ENCODE data around the gene NRCAM.
"Not testable (repeated sequence)": the region's sequence is repeated elsewhere in the genome, so short reads cannot be mapped to it uniquely, and the experiment has no call there.

Gene NRCAM

DNA sequence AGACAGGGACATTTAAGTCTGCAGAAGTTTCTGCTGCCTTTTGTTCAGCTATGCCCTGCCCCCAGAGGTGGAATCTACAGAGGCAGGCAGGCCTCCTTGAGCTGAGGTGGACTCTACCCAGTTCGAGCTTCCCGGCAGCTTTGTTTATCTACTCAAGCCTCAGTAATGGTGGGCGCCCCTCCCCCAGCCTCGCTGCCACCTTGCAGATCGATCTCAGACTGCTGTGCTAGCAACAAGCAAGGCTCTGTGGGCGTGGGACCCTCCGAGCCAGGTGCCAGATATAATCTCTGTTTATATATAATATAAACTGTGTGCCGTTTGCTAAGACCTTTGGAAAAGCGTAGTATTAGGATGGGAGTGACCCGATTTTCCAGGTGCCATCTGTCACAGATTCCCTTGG, 63.1 kb downstream of the NRCAM start:
- not testable (repeated sequence) for DNase-seq

DNA sequence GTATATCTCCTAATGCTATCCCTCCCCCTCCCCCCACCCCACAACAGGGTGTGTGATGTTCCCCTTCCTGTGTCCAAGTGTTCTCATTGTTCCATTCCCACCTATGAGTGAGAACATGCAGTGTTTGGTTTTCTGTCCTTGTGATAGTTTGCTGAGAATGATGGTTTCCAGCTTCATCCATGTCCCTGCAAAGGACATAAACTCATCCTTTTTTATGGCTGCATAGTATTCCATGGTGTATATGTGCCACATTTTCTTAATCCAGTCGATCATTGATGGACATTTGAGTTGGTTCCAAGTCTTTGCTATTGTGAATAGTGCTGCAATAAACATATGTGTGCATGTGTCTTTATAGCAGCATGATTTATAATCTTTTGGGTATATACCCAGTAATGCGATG, 68.5 kb downstream of the NRCAM start:
- DNase-seq, result not testable (repeated sequence)

DNA sequence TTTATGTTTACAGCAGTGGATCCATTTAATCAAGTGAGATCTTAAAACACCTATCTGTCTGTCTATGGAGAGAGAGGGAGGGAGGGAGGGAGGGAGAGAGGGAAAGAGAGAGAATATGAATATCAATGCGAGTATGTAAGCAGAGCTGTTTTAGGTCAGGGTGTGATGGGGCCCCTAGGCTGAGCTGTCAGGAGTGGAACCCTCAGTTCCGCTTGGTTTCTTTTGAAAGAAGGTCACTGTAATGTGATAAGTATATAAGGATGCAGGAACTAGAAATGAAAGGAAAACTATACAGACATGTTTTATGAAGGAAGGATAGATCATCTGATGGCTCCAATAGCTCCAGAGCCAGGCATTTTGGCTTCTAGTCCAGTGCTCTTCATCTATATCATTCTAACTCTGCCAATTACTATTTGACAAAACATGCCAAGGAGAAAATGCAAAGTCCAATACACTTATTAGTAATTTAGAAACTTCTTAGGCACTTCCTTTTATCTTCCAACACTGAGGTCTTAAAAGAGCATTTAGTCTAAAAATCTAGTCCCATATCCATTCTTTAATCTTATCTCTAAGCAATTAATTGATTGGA, 70.3 kb downstream of the NRCAM start:
- DNase-seq, result no peak

DNA sequence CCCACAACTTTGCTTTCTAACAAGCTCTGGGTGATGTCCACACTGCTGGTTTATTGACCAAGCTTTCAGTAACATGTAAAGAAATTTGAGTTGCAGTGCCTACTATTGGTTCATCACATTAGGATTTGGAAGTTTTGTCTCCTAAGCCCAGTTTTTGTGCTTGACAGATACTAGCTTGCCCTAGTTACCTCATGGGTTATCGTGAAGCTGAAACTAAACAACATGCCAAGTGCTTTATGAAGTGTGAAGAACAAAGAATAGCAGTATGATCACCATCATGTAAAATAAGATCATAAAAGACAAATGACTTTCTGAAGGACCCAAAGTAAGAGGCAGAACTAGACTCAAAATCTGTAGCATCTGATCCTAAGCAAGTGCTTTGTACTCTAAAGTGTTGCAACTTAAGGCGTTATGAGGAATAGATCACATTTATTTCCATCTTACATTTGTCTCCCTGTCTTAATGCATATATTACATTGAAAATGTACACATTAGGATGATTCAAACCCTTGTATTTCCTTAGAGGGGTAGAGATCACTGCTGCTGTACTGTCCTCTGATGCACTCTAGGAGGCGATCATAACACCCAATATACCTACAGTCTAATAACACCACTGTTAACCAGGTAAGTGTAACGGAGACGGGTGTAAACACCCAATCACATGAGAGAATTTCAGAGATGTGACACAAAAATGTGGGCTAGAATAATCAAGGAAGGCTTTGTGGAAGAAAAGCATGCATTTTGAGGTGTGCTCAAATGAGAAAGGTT, 71.3 kb downstream of the NRCAM start:
- no peak for DNase-seq

DNA sequence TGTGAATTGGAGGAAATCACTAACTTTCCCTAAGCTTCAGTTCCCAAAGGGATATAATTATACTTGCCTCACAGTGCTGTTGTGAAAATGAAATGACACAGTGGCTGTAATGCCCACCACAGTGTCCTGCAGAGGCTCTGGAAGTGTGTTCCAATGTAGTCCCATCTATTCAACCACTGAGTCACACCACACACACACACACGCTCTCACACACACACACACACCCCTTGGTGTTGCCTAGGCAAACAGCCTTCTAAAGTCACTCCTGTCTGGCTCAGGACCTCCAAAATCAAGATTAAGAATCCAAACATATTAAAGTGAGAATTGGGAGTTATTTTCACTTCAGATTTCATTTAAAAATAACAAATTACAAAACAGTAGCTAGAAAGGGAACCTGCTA, 73.3 kb downstream of the NRCAM start:
- DNase-seq, result peak; percentile 73

DNA sequence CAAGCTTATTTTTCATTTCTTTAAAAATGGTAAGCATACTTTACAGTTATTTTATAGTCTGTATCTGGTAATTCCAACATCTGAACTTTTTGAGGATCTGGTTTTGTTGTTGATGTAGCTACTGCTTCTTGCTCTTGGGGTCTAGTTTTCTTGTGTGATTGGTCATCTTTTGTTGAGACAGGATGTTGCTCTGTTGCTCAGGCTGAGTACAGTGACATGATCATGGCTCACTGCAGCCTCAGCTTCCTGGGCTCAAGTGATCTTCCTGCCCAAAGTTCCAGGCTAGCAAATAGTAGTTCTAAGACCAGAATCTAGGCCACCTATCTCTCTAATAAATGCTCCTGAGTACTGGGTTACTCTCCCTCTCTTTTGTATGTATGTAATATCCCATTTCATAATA, 75.7 kb downstream of the NRCAM start:
- DNase-seq, result no peak

DNA sequence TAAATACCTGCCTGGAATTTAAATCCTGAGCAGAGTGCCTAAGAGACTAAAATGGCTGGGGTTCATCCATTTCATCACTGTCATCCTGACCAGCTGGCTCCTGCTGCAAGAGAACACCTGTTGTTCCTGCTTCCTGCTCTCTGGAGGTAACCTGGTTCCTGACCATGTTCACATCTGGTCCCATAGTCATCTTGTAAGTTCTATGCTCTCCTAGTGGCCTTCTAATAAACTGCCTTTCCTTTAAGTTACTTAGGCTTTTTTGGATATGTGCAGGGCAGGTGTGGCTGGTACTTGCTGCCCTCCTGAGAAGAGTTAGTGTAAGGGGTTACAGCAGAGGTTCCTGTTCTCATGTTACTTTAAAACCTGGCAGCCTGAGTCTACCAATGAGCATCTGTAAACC, 80.0 kb downstream of the NRCAM start:
- no peak for DNase-seq

DNA sequence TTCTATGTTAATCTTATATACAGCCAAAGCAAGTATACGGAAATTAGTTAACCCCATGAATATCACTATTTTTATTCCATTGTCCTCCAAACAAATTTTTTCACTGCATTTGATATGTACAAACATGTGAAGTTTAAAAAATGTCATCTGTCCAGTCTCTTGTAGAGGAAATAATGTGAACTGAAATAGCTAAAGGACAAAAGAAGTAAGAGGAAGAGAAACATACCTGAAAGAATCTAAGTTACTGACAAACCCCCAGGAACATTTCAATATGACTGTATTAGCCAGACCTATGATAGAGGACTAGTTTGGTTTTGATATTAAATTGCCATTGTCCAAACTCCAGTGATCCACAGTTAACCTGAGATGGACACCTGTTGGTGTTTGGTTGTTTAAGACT, 80.6 kb downstream of the NRCAM start:
- no peak for DNase-seq

DNA sequence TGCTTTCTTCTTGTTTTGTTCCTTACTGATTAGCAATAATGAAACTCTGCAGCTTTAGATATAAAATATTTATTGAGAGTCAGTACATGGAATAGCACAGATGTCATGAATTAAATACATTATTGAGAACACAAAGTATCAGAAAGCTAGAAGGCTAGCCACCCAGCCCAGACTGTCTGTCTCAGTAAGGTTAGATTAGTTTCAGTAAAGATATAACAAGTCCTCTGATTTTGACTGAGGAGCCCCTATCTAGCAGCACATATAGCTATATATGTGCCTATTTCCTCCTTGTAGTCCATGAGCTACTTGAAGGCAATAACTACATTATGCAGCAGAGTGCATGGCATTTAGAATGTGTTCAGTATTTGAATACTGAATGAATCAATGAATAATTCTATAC, 81.3 kb downstream of the NRCAM start:
- no peak for DNase-seq

DNA sequence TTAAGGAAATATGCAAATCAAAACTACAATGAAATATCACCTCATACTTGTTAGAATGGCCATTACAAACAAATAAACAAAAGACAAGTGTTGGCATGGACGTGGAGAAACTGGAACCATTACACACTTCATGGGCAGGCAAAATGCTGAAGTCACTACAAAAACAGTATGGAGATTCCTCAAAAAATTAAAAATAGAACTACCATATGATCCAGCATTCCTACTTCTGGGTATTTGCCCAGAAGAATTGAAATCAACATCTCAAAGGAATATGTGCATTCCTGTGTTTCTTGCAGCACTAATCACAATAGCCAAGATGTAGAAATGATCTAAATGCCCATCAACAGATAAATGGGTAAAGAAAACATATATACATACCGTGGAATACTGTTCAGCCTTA, 83.6 kb downstream of the NRCAM start:
- no peak for DNase-seq

DNA sequence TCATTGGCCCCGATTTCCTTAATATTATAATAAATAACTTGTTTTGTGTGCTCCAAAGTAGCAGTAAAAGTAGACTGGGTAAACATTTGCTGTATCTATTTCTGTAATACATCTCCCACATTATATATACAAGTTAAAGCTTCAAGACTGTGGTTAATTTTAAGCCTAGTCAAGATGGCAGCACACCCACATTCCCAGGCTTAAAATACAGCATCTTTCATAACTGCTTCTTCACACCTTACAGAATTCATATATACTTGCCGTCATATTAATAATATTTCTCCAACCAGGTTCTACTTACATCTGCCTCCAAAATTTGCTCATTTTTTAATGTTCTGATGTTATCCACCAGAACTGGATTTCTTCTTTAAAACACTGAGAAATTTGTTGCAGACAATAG, 85.6 kb downstream of the NRCAM start:
- no peak for DNase-seq

DNA sequence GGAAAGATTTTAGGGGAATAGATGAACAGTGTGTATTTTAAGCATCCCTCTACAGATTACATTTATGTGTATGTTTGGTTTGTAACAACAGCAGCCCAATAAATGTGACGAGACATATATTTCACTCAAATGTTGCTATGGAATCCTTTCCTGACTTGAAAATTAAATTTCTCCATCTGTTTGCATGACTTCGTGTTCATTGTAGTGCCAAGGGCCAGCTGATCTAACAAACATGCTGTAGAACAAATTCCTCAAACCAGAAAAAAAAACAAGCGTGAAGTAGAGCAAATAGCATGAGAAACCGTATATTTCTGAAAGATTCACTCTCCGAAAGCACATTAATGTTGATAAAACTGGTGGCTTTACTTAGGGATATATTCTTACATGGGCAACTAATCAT, 87.8 kb downstream of the NRCAM start:
- no peak for DNase-seq

DNA sequence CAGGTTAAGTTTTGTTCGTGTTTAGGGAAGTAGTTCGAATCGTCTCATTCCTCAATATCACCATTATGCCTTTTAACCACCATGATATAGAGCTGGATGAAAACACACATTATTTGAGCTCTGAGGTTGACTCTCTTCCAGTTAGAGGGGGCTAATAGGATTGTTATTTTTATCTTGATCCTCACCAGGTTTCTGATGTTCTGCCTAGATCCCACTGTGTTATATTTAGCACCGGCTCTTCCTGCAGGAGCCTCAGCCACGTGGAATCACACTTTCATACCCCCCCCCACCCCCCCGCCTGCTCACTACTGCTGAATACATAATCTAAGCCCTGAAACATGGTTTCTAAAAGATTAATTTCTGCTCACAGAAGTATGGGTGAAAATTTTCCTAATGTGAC, 88.3 kb downstream of the NRCAM start:
- DNase-seq, result no peak

DNA sequence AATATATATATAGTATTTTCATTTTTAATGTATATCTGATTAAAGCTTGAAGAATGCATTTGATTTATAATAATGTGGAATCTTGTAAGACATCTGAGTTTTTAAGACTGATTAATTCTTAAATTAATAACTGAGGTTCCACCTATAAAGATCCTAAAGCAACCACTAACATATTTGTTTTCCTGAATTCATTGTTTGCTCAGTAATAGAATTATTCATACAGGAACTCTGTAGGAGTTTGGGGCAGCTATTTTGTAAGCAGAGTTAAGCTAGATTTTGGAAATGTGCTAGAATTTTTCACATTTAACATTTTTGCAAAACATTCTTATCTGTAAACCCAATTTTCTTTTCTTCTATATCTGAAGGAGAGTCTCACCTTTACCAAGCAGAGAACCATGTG, 88.9 kb downstream of the NRCAM start:
- DNase-seq, result no peak

DNA sequence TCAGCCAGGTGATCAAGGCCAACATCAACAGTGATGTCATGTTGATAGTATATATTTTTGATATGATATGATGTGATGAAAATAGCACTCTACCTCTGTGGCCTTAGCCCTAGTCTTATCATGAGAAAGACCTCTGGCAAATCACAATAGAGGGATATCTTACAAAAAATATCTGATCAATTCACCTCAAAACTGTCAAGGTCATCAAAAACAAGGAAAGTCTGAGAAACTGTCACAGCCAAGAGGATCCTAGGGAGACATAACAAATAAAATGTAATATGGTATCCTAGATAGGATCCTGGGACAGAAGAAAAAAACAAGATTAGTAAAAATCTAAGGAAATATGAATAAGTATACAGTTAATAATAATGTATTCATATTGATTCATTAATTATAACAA, 92.6 kb downstream of the NRCAM start:
- DNase-seq, result no peak

DNA sequence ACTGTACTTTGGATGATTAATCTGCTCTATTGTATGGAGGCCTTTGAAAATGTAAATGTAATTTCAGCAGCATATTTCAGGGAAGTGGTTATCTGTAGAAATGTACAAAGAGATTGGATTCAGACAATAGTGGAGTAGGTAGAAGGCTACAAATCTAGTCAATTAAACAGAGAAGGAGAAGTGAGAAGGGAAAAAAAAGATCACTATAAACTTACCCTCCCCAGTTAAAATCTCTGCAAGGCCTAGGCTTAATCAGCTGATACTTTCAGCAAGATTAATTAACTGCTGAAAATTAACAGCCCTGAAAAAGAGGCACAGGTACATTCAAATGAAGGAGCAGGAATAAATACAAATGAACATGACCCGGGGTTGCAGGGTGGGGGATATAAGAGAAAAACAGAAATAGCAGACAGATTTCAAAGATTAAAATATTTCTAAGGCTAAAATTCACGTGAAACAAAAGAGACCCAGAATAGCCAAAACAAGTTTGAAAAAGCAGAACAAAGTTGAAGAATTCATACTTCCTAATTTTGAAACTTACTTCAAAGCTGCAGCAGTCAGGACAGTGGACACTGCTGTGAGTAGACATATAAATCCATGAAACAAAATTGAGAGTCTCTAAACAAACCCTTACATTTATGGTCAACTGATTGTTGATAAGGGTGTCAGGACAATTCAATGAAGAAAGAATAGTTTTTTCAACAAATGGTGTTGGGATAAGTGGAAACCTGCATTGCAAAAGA, 96.0 kb downstream of the NRCAM start:
- DNase-seq, result no peak

DNA sequence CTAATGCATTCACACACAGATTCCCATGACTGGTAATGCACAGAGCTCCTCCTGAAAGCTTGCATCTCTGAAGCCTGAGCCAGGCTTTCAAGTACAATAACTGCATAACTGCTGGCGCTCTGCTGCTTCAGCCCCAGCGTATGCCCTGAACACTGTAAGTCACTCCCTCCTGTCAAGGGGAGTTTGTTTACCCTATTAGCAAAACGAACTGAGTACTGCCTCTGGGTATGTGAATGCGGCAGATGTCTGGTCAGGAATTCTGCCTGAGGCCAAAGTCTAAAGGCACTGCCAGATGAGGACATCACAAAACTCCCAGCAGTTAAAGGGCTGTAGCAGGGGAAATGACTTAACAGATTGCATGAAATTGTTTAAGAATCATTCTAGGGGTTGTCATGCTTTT, 97.7 kb downstream of the NRCAM start:
- peak; percentile 74 for DNase-seq

DNA sequence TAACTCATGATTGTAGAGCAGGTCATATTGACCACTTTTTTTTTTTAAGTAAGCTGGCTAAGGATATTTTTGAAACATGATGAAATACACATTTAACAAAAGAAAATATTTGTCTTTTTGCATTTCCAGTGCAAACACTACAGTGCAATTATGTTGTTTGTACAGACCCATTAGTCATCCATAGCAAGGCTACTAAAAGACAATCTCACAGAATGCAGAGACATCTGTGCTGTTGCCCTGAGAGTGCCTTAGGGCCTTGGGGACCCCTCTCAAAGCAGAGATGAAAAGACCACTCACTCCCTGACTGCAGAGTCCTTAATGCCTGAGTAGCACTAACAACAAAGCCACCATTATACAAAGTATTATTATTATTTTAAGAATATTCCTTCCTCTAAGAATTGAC, 104.5 kb downstream of the NRCAM start:
- no peak for DNase-seq

DNA sequence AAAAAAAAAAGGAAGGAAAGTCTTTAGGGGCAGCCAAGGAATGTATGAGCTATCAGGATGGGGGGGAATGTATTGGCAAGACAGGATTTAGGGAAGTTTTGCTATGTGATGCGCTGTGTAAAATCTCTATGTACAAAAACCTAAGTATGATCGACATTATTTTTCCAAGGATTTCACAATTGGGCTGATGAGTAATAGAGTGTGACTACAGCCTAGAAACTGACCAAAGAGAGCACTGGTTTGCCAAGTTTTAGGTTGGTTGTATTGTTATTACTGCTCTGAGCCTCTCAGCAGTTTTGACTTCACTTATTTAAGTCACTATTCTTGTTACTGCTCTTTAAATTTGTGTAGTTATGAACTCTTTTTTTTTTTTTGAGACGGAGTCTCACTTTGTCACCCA, 107.3 kb downstream of the NRCAM start:
- DNase-seq, result no peak

DNA sequence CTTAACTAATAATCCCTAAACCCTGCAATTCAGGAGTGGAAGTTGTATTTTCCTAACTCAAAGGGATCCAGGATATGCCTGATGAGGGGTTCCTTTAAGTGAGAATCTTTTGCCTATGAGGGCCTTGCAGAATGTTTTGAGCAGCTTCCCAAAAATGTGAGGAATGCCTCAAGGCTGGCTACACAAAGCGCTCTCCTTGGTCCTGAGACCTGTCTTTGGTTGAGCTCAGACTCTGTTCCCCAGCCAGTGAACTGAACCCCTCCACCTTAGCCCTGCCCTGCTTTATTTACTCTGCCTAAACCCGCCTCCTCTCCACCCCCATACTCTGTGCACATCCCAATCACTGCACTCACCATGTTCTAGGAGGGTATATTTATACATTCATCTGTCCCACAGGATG, 108.6 kb downstream of the NRCAM start:
- no peak for DNase-seq

DNA sequence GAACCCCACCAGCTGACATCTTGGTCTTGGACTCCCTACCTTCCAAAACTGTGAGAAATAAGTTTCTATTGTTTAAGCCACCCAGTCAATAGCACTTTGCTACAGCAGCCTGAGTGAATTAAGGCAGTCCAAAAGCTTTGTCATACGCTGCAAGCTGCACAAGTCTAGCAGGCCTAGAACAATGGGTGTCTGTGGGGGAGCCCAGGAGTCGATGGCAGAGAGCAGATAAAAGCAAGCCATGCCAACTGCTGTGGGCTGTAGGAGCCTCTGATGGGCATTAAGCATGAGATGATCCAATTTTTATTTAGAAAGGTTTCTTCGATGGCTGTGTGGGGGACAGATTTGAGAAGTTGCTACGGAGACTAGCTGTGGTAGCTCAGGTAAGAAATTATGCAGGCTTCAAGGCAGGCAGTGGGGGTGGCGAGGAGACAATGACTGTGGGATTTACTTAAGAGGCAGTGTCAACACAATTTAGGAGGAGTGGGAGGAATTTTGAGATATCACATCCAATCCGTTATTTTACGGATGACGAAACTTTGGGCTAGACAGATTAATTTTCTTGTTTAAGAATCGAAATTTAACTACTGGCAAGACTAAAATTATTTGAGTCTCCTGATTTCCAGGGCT, 110.4 kb downstream of the NRCAM start:
- DNase-seq, result peak; percentile 28

DNA sequence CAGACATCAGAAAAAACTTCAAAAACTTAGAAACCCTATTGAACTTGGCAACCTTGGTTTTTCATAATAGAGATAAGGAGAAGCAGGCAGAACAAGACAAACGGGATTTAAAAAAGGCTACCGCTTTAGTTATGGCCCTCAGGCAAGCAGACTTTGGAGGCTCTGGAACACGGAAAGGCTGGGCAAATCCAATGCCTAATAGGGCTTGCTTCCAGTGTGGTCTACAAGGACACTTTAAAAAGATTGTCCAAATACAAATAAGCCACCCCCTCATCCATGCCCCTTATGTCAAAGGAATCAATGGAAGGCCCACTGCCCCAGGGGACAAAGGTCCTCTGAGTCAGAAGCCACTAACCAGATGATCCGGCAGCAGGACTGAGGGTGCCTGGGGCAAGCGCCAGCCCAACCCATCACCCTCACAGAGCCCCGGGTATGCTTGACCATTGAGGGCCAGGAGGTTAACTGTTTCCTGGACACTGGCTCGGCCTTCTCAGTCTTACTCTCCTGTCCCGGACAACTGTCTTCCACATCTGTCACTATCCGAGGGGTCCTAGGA, 115.3 kb downstream of the NRCAM start:
- no peak for DNase-seq

DNA sequence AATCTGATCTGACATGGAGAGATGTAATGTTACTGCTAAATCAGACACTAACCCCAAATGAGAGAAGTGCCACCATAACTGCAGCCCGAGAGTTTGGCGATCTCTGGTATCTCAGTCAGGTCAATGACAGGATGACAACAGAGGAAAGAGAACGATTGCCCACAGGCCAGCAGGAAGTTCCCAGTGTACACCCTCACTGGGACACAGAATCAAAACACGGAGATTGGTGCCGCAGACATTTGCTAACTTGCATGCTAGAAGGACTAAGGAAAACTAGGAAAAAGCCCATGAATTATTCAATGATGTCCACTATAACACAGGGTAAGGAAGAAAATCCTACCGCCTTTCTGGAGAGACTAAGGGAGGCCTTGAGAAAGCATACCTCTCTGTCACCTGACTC, 115.8 kb downstream of the NRCAM start:
- not testable (repeated sequence) for DNase-seq

Data from NCI-H2227 treated with DMSO at 0.1 percent for 48 hours (cell line).